Measurements from ENCODE around the gene MYO16.

- TF ChIP-seq CTCF (IDR thresholded peaks at IDR 0.05; ENCODE audit: poor library complexity), result no peak
- TF ChIP-seq EZH2 (IDR thresholded peaks at IDR 0.05; ENCODE audit: borderline replicate concordance), result no peak
- no peak for TF ChIP-seq EZH2phosphoT487 (IDR thresholded peaks at IDR 0.05; ENCODE audit: low read depth, severe bottlenecking, unreplicated experiment)
These were observed 9.5 kb downstream of the MYO16 start for GRCh38 chr13:108638901-108639300.

Measured in hepatocyte (in vitro differentiated cells).